ENCODE results near the gene ZFP69.

GRCh38 chr1:40531381-40532061, 54.4 kb downstream of the ZFP69 start, which contains the start of gene ZNF684:
- peak; percentile 73 for TF ChIP-seq POLR2A (IDR thresholded peaks at IDR 0.05; ENCODE audit: low read length)
- TF ChIP-seq GATA1 (IDR thresholded peaks at IDR 0.05; ENCODE audit: low read depth, low read length) = no peak

All from erythroblast (primary cell).